BE2C (cell line): Measurements from ENCODE around the gene CSRP3.

Experiments
- DNase-seq: peaks from one replicate; pipeline ENCODE4 v3.0.0-alpha.2; 2020
- H3K27me3 ChIP-seq: fragments of 250-450 bp; sonication (Bioruptor Pico); 2 replicates; pipeline ENCODE4 v1.5.1; 2020; ENCODE audit warnings: mild to moderate bottlenecking
- H3K36me3 ChIP-seq: fragments of 250-450 bp; sonication (Bioruptor Pico); 2 replicates; pipeline ENCODE4 v1.5.1; 2020; ENCODE audit warnings: mild to moderate bottlenecking
- H3K4me1 ChIP-seq: fragments of 250-450 bp; sonication (Bioruptor Pico); 2 replicates; pipeline ENCODE4 v1.5.1; 2020
- H3K4me3 ChIP-seq: 2 replicates; pipeline ENCODE4 v1.5.1; 2011; ENCODE audit warnings: low read depth, low read length
- H3K9me3 ChIP-seq: fragments of 250-450 bp; sonication (Bioruptor Pico); 2 replicates; pipeline ENCODE4 v1.5.1; 2020
- CTCF ChIP-seq: IDR thresholded peaks from 2 replicates; pipeline ENCODE4 v1.5.1; 2012; ENCODE audit warnings: mild to moderate bottlenecking, low read depth, low read length

Gene CSRP3

GRCh38 chr11:19239039-19239438 is 37.3 kb upstream of the CSRP3 start:
- no peaks in the 10 kb centered on the region for H3K36me3 ChIP-seq
- H3K4me1 ChIP-seq = no peaks in the 10 kb centered on the region
- H3K9me3 ChIP-seq = no peaks in the 10 kb centered on the region
- peak overlapping the region; percentile 82 for H3K4me3 ChIP-seq
- H3K27me3 ChIP-seq = no peaks in the 10 kb centered on the region
- DNase-seq = no peak
- TF ChIP-seq CTCF = no peak

- no peak for TF ChIP-seq CTCF
- DNase-seq = no peak
- no peak overlapping the region for H3K4me3 ChIP-seq
- no peaks in the 10 kb centered on the region for H3K4me1 ChIP-seq
- H3K27me3 ChIP-seq = no peaks in the 10 kb centered on the region
- H3K36me3 ChIP-seq = no peaks in the 10 kb centered on the region
- no peaks in the 10 kb centered on the region for H3K9me3 ChIP-seq
Measured at GRCh38 chr11:19237813-19238212, 36.0 kb upstream of the CSRP3 start.

GRCh38 chr11:19237381-19237780 is 35.6 kb upstream of the CSRP3 start:
- Histone ChIP-seq H3K27me3 (no peaks in the 10 kb centered on the region), H3K4me3 (no peak overlapping the region), H3K36me3 (no peaks in the 10 kb centered on the region), H3K4me1 (no peaks in the 10 kb centered on the region), H3K9me3 (no peaks in the 10 kb centered on the region)
- DNase-seq = no peak
- TF ChIP-seq CTCF = no peak

GRCh38 chr11:19234231-19234817 is 32.5 kb upstream of the CSRP3 start:
- no peak for DNase-seq
- no peaks in the 10 kb centered on the region for H3K27me3 ChIP-seq
- H3K4me1 ChIP-seq = no peaks in the 10 kb centered on the region
- no peak overlapping the region for H3K4me3 ChIP-seq
- no peaks in the 10 kb centered on the region for H3K9me3 ChIP-seq
- no peak for TF ChIP-seq CTCF
- no peaks in the 10 kb centered on the region for H3K36me3 ChIP-seq

- Histone ChIP-seq H3K27me3 (no peaks in the 10 kb centered on the region), H3K9me3 (no peaks in the 10 kb centered on the region), H3K36me3 (no peaks in the 10 kb centered on the region), H3K4me3 (no peak overlapping the region), H3K4me1 (no peaks in the 10 kb centered on the region)
- no peak for DNase-seq
- TF ChIP-seq CTCF = no peak
Measured at GRCh38 chr11:19232910-19233503, 31.2 kb upstream of the CSRP3 start.

- Histone ChIP-seq H3K36me3 (no peaks in the 10 kb centered on the region), H3K9me3 (no peaks in the 10 kb centered on the region), H3K27me3 (no peaks in the 10 kb centered on the region), H3K4me3 (no peak overlapping the region), H3K4me1 (no peaks in the 10 kb centered on the region)
- DNase-seq = no peak
- TF ChIP-seq CTCF = no peak
Measured at GRCh38 chr11:19229671-19230070, 27.9 kb upstream of the CSRP3 start.
